Osteoblast (primary cell): ENCODE measurements around the gene GAS7. TPM values are rescaled to one million over a fixed set of nuclear protein-coding genes. Genes with fewer than 3 reads are reported as not detected.

Experiments used
- DNase-seq: peaks from one replicate; pipeline ENCODE4 v3.0.0; 2011; ENCODE audit warnings: low spot score, mixed read lengths; ENCODE audit not compliant: insufficient read length; ENCODE audit errors: missing footprints
- H2AFZ ChIP-seq: 2 replicates; pipeline ENCODE4 v1.6.0; 2011; ENCODE audit warnings: mild to moderate bottlenecking, low read length
- H3K27ac ChIP-seq: 2 replicates; pipeline ENCODE4 v1.5.1; 2011; ENCODE audit warnings: mild to moderate bottlenecking, low read depth, low read length, moderate library complexity
- H3K27me3 ChIP-seq: 2 replicates; pipeline ENCODE4 v1.6.0; 2012; ENCODE audit warnings: mild to moderate bottlenecking, control low read depth, inconsistent platforms, low read length, moderate library complexity; ENCODE audit not compliant: insufficient read depth
- H3K36me3 ChIP-seq: 2 replicates; pipeline ENCODE4 v1.5.1; 2011; ENCODE audit warnings: mild to moderate bottlenecking, low read length, control low read depth, moderate library complexity; ENCODE audit not compliant: insufficient read depth
- H3K4me1 ChIP-seq: 2 replicates; pipeline ENCODE4 v1.5.1; 2011; ENCODE audit warnings: mild to moderate bottlenecking, low read length, control low read depth, moderate library complexity; ENCODE audit not compliant: insufficient read depth
- H3K4me2 ChIP-seq: 2 replicates; pipeline ENCODE4 v1.6.0; 2011; ENCODE audit warnings: mild to moderate bottlenecking, low read length; ENCODE audit not compliant: insufficient read depth
- H3K4me3 ChIP-seq: fragments of 200-600 bp; sonication (generic); 3 replicates; pipeline ENCODE4 v1.5.1; 2012; ENCODE audit warnings: mild to moderate bottlenecking, low read length, inconsistent platforms; ENCODE audit not compliant: insufficient read depth
- H3K79me2 ChIP-seq: 2 replicates; pipeline ENCODE4 v1.6.0; 2012; ENCODE audit warnings: mild to moderate bottlenecking, low read length, control low read depth, inconsistent platforms; ENCODE audit not compliant: insufficient read depth
- H3K9me3 ChIP-seq: 2 replicates; pipeline ENCODE4 v1.5.1; 2011; ENCODE audit warnings: low read depth, low read length, control low read depth
- H4K20me1 ChIP-seq: 2 replicates; pipeline ENCODE4 v1.6.0; 2012; ENCODE audit warnings: mild to moderate bottlenecking, low read length, control low read depth; ENCODE audit not compliant: insufficient read depth
- total RNA-seq: library from RNA; depleted of rRNA; stranded (reverse); fragments of >200 nt; gene quantifications from 2 replicates; pipeline ENCODE4 v1.2.3, GENCODE V29; 2012
- TF ChIP-seq, protein P1 (sequence below): IDR thresholded peaks from 2 replicates; pipeline ENCODE4 v1.5.1; 2011; ENCODE audit warnings: mild to moderate bottlenecking, low read depth, low read length, moderate library complexity; ENCODE audit errors: extremely low read depth

Gene GAS7
- total RNA-seq, 1 donor, result 3.6 TPM

DNA sequence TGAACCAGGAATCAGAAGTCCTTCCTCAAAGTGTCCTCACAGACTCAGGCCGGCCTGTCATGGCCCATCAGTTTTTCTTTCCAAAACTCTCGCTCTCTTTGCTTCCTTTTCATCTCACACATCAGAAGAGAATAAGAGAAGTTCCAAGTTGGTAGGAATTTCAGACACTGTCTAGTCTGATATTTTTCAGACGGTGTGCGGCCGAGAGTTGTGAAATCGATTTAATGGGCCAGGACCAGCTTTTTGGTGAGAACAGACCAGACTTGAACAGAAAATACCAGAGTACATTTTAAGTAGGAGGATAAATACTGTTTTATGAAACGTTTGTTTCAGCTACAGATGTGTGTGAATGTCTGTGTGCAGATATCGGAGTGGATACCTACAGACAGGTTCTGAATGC lies 268.5 kb downstream of the GAS7 start:
- Histone ChIP-seq H3K4me2 (no peak overlapping the region), H3K27me3 (no peaks in the 10 kb centered on the region), H3K79me2 (no peaks in the 10 kb centered on the region), H3K4me1 (no peaks in the 10 kb centered on the region), H3K4me3 (no peak overlapping the region), H3K9me3 (no peaks in the 10 kb centered on the region), H3K36me3 (no peaks in the 10 kb centered on the region), H2AFZ (no peak overlapping the region), H3K27ac (no peak overlapping the region), H4K20me1 (no peaks in the 10 kb centered on the region)
- TF ChIP-seq, protein P1, sequence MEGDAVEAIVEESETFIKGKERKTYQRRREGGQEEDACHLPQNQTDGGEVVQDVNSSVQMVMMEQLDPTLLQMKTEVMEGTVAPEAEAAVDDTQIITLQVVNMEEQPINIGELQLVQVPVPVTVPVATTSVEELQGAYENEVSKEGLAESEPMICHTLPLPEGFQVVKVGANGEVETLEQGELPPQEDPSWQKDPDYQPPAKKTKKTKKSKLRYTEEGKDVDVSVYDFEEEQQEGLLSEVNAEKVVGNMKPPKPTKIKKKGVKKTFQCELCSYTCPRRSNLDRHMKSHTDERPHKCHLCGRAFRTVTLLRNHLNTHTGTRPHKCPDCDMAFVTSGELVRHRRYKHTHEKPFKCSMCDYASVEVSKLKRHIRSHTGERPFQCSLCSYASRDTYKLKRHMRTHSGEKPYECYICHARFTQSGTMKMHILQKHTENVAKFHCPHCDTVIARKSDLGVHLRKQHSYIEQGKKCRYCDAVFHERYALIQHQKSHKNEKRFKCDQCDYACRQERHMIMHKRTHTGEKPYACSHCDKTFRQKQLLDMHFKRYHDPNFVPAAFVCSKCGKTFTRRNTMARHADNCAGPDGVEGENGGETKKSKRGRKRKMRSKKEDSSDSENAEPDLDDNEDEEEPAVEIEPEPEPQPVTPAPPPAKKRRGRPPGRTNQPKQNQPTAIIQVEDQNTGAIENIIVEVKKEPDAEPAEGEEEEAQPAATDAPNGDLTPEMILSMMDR, result no peak
- no peak for DNase-seq

DNA sequence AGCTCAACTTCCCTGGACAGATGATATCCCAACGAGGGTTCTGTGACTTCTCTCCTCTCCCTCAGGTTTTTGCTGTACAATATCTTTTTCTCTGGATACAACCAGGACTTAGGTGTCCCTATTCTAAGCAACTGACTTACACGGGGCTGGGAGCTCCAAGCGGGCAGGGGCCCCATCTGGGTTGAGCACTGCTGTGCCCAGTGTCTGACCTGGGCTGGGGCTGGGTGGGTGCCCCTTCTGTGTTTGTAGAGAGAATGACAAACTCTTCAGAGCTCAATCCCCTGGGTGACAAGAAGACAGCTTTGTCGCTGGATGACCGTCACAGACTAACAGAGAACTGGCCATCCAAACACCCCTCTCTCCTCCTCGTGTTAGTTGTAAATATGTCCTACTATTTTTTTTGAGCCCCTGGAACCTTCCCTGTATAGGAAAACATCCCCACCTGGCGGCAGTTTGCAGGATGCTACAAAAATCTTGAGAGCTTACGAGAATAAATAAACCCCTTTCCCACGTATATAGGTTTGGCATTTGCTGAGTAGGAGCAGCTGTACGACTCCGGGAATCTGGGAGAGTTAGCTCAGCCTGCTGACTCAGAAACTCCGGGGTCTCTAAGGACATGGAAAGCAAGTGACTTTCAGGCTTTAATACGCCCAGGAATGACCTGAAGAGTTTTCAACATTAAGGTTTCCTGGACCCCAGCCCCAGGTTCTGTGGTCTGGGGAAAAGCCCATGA lies 269.6 kb downstream of the GAS7 start:
- Histone ChIP-seq H3K27me3 (no peaks in the 10 kb centered on the region), H3K4me2 (no peak overlapping the region), H4K20me1 (no peaks in the 10 kb centered on the region), H3K36me3 (no peaks in the 10 kb centered on the region), H3K27ac (no peak overlapping the region), H3K4me3 (no peak overlapping the region), H3K9me3 (no peaks in the 10 kb centered on the region), H2AFZ (no peak overlapping the region), H3K4me1 (no peaks in the 10 kb centered on the region), H3K79me2 (no peaks in the 10 kb centered on the region)
- TF ChIP-seq, protein P1, result peak; percentile 37
- DNase-seq, result no peak

DNA sequence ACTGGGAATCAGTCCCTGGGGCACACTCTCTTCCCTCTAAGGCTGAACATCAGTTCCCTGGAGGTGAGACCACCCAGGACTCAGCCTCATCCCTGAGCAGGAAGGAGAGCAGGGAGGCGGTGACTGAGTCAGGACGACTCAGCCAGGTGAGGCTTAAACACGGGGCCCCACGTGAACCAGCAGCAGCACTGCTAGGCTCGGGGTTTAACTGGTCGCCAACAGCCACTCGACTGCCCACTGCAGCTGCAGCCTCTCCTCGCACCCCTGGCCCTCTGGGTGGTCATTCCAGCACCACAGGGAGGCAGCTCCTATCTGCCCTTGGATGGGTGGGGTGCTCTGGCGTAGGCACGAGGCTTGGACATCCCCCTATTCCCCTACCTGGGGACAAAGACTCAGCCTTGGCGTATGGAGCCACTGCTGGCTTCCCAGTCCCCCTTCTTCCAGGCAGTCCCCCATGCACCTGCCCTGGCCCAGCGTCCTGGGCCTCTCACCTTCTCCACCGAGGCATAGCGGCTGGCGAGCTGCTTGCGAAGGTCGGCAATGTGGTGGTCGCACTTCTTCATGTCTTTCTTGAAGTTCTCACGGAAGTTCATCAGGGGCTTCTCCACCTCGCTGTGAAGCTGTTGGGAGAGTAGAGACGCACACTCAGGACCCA lies 272.1 kb downstream of the GAS7 start:
- no peaks in the 10 kb centered on the region for H4K20me1 ChIP-seq
- H2AFZ ChIP-seq, result no peak overlapping the region
- H3K9me3 ChIP-seq, result no peaks in the 10 kb centered on the region
- no peaks in the 10 kb centered on the region for H3K36me3 ChIP-seq
- TF ChIP-seq, protein P1, result no peak
- no peak overlapping the region for H3K4me3 ChIP-seq
- peak; percentile 48 for DNase-seq
- H3K27me3 ChIP-seq, result no peaks in the 10 kb centered on the region
- no peaks in the 10 kb centered on the region for H3K79me2 ChIP-seq
- H3K4me1 ChIP-seq, result no peaks in the 10 kb centered on the region
- no peak overlapping the region for H3K27ac ChIP-seq
- no peak overlapping the region for H3K4me2 ChIP-seq

DNA sequence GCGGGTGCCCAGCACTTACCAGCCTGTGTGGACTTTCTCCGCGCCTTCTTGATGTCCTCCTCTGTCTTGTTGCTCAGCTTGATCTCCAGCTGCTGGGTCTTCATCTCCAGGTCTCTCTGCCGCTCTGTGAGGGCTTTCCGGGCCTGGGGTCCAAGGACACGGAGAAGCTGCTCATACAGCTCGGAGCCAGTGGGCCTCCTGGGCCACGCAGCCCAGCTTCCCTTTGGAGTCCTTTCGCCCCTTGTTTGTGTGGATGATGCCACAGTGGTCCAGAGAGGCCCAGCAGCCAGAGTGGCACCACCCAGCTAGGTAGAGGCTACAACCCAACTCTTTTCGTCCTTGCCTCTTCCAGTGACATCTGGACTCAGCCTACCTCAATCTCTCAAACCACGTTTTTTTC lies 272.9 kb downstream of the GAS7 start:
- Histone ChIP-seq H3K4me1 (no peaks in the 10 kb centered on the region), H3K27me3 (no peaks in the 10 kb centered on the region), H3K4me2 (no peak overlapping the region), H3K36me3 (no peaks in the 10 kb centered on the region), H4K20me1 (no peaks in the 10 kb centered on the region), H3K79me2 (no peaks in the 10 kb centered on the region), H3K9me3 (no peaks in the 10 kb centered on the region), H3K4me3 (no peak overlapping the region), H3K27ac (no peak overlapping the region), H2AFZ (no peak overlapping the region)
- TF ChIP-seq, protein P1, result no peak
- DNase-seq, result no peak
